HEK293 (cell line): ENCODE data around the gene AP3S2.

Experiments
- CTCF ChIA-PET: fragments of 350-600 bp; formaldehyde crosslinking; extraction: SDS; loops from one replicate; lab custom pipeline; 2021; ENCODE audit warnings: antibody characterized with exemption; lab: Yijun Ruan, JAX
- POLR2A ChIA-PET: fragments of 300-600 bp; formaldehyde crosslinking; extraction: SDS; loops from one replicate; lab custom pipeline; 2020; ENCODE audit warnings: antibody characterized with exemption, inconsistent platforms; lab: Yijun Ruan, JAX
- H3K27ac ChIP-seq: fragments of 200-500 bp; sonication (Bioruptor generic); 2 replicates; pipeline ENCODE4 v1.5.1; 2014; ENCODE audit warnings: low read depth, low read length, control low read depth, inconsistent platforms; ENCODE audit errors: extremely low read depth
- H3K36me3 ChIP-seq, 2 experiments: fragments of 200-500 bp in 1 of 2; sonication (Bioruptor generic) in 1 of 2; 1 replicate in 1 of 2; 2 replicates in 1 of 2; pipeline ENCODE4 v1.5.1; 2014 to 2017; ENCODE audit warnings: inconsistent platforms in 2 of 2, low read length in 2 of 2; ENCODE audit not compliant: control insufficient read depth in 2 of 2, insufficient read depth in 1 of 2
- H3K4me1 ChIP-seq: fragments of 200-500 bp; sonication (Bioruptor generic); 2 replicates; pipeline ENCODE4 v1.5.1; 2014; ENCODE audit warnings: mild to moderate bottlenecking, low read length, inconsistent platforms; ENCODE audit not compliant: control insufficient read depth, insufficient read depth
- H3K4me3 ChIP-seq: 2 replicates; pipeline ENCODE4 v1.5.1; 2011; ENCODE audit warnings: low read depth, mild to moderate bottlenecking, control low read depth, low read length, moderate library complexity
- H3K9me3 ChIP-seq: fragments of 200-500 bp; sonication (Bioruptor generic); 2 replicates; pipeline ENCODE4 v1.5.1; 2014; ENCODE audit warnings: low read depth, low read length, inconsistent platforms; ENCODE audit not compliant: control insufficient read depth, insufficient read depth
- HOXA7 ChIP-seq: sonication (generic); formaldehyde crosslinking; IDR thresholded peaks from 2 replicates; pipeline ENCODE4 v1.8.1; 2022; ENCODE audit warnings: missing genetic modification reagents, borderline replicate concordance
- KLF1 ChIP-seq: fragments of 450-650 bp; formaldehyde crosslinking; IDR thresholded peaks from 2 replicates; pipeline ENCODE4 v1.5.1; 2016; ENCODE audit warnings: missing biosample characterization, missing genetic modification characterization
- KLF10 ChIP-seq: fragments of 450-650 bp; IDR thresholded peaks from 2 replicates; pipeline ENCODE4 v1.5.1; 2018; ENCODE audit warnings: missing biosample characterization, mild to moderate bottlenecking, missing genetic modification characterization
- OSR2 ChIP-seq: fragments of 450-650 bp; formaldehyde crosslinking; IDR thresholded peaks from 2 replicates; pipeline ENCODE4 v1.5.1; 2016; ENCODE audit warnings: missing biosample characterization, missing genetic modification characterization
- REPIN1 ChIP-seq: fragments of 450-650 bp; formaldehyde crosslinking; IDR thresholded peaks from 2 replicates; pipeline ENCODE4 v1.5.1; 2017; ENCODE audit warnings: missing biosample characterization, missing genetic modification characterization, low read depth
- SCRT1 ChIP-seq: fragments of 450-650 bp; formaldehyde crosslinking; IDR thresholded peaks from 2 replicates; pipeline ENCODE4 v1.5.1; 2016; ENCODE audit warnings: missing biosample characterization, missing genetic modification characterization, borderline replicate concordance
- ZNF248 ChIP-seq: fragments of 450-650 bp; formaldehyde crosslinking; IDR thresholded peaks from 2 replicates; pipeline ENCODE4 v1.5.1; 2017; ENCODE audit warnings: missing biosample characterization, missing genetic modification characterization
- ZNF335 ChIP-seq: fragments of 450-650 bp; formaldehyde crosslinking; conservative IDR thresholded peaks from 2 replicates; pipeline ENCODE4 v1.5.1; 2016; ENCODE audit warnings: missing biosample characterization, missing genetic modification characterization
- ZNF350 ChIP-seq: fragments of 450-650 bp; formaldehyde crosslinking; IDR thresholded peaks from 2 replicates; pipeline ENCODE4 v1.5.0; 2017; ENCODE audit warnings: missing biosample characterization, mild to moderate bottlenecking, missing genetic modification characterization
- ZNF394 ChIP-seq: fragments of 450-650 bp; formaldehyde crosslinking; IDR thresholded peaks from 2 replicates; pipeline ENCODE4 v1.5.1; 2016; ENCODE audit warnings: missing biosample characterization, missing genetic modification characterization, mild to moderate bottlenecking, moderate library complexity, borderline replicate concordance
- ZNF530 ChIP-seq: fragments of 450-650 bp; formaldehyde crosslinking; IDR thresholded peaks from 2 replicates; pipeline ENCODE4 v1.5.1; 2016; ENCODE audit warnings: low read depth, missing biosample characterization, missing genetic modification characterization
- ZNF585B ChIP-seq: fragments of 450-650 bp; formaldehyde crosslinking; IDR thresholded peaks from 2 replicates; pipeline ENCODE4 v1.5.1; 2016; ENCODE audit warnings: missing biosample characterization, missing genetic modification characterization
- TF ChIP-seq, protein P1 (sequence below): fragments of 450-650 bp; formaldehyde crosslinking; IDR thresholded peaks from 2 replicates; pipeline ENCODE4 v1.5.1; 2016; ENCODE audit warnings: missing biosample characterization, missing genetic modification characterization
- TF ChIP-seq, protein P2 (sequence below): fragments of 450-650 bp; formaldehyde crosslinking; IDR thresholded peaks from 2 replicates; pipeline ENCODE4 v1.5.1; 2016; ENCODE audit warnings: missing biosample characterization, missing genetic modification characterization, borderline replicate concordance
- TF ChIP-seq, protein P3 (sequence below): fragments of 450-650 bp; formaldehyde crosslinking; IDR thresholded peaks from 2 replicates; pipeline ENCODE4 v1.5.1; 2016; ENCODE audit warnings: missing biosample characterization, missing genetic modification characterization
- TF ChIP-seq, protein P4 (sequence below): fragments of 450-650 bp; formaldehyde crosslinking; conservative IDR thresholded peaks from 2 replicates; pipeline ENCODE4 v1.5.1; 2016; ENCODE audit warnings: low read depth, missing biosample characterization, missing genetic modification characterization

The AP3S2 gene

DNA sequence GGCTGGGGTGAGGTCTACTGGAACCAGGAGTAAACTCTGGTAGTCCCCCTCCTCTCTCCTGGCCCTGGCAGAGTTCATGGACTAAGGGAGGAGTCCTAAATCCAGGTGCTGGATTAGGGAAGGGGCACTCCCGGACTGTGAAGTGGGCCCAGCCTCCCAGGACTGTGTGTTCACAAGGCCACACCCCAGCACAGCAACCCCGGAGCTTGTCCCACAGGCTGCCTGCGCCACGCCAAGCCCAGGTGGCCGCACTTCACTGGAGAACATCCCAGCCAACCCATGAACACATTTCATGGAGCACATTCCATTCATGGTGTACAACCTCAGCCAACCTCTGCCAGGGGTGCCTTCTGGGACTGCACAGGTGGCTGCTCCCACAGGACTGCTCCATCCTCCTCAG lies 10.7 kb upstream of the AP3S2 start:
- no peak overlapping the region for H3K27ac ChIP-seq
- TF ChIP-seq ZNF248 = no peak
- TF ChIP-seq, protein P1, sequence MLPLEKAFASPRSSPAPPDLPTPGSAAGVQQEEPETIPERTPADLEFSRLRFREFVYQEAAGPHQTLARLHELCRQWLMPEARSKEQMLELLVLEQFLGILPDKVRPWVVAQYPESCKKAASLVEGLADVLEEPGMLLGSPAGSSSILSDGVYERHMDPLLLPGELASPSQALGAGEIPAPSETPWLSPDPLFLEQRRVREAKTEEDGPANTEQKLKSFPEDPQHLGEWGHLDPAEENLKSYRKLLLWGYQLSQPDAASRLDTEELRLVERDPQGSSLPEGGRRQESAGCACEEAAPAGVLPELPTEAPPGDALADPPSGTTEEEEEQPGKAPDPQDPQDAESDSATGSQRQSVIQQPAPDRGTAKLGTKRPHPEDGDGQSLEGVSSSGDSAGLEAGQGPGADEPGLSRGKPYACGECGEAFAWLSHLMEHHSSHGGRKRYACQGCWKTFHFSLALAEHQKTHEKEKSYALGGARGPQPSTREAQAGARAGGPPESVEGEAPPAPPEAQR (tag by site-specific recombination) = no peak
- no peak for TF ChIP-seq ZNF350 (tag by site-specific recombination)
- no peak for TF ChIP-seq REPIN1
- TF ChIP-seq ZNF335 = no peak
- no peak for TF ChIP-seq OSR2 (tag by site-specific recombination)
- no peak for TF ChIP-seq ZNF530 (tag by site-specific recombination)
- no peak for TF ChIP-seq KLF1 (tag by site-specific recombination)
- no peak for TF ChIP-seq ZNF394 (tag by site-specific recombination)
- no peak for TF ChIP-seq SCRT1 (tag by site-specific recombination)
- no peak for TF ChIP-seq ZNF585B (tag by site-specific recombination)
- H3K36me3 ChIP-seq = peaks cover 21 to 71% of the 10 kb centered on the region in 2 experiments
- ChIA-PET POLR2A (no interaction called here), CTCF (interaction anchor here (1.0 kb wide), 1 partner anchor 8 kb away, joined by 3 read pairs; no protein-coding TSS in a partner anchor)
- H3K9me3 ChIP-seq = no peaks in the 10 kb centered on the region
- no peaks in the 10 kb centered on the region for H3K4me1 ChIP-seq
- H3K4me3 ChIP-seq = no peak overlapping the region

DNA sequence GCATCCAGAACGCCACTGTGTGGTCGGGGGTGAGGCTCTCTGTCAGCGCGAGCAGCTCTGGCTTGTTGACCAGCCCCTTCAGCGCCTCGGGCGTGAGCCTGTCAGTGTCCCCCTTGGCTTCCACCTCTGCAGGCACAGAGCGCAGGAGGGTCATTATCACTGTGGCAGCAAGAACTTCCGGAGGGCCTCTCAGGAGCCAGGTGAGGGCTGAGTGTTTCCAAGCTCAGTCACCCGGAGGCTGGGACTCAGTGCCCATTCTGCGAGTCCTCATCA lies 10.0 kb upstream of the AP3S2 start:
- ChIA-PET CTCF (interaction anchor here (1.0 kb wide), 1 partner anchor 9 kb away, joined by 3 read pairs; no protein-coding TSS in a partner anchor), POLR2A (interaction anchor here (1.8 kb wide), 1 partner anchor 9 kb away, joined by 4 read pairs; the partner anchor contains the start of gene ARPIN)
- TF ChIP-seq KLF10 (tag by site-specific recombination) (no peak), HOXA7 (CRISPR knock-in tag) (no peak)
- TF ChIP-seq, protein P2, sequence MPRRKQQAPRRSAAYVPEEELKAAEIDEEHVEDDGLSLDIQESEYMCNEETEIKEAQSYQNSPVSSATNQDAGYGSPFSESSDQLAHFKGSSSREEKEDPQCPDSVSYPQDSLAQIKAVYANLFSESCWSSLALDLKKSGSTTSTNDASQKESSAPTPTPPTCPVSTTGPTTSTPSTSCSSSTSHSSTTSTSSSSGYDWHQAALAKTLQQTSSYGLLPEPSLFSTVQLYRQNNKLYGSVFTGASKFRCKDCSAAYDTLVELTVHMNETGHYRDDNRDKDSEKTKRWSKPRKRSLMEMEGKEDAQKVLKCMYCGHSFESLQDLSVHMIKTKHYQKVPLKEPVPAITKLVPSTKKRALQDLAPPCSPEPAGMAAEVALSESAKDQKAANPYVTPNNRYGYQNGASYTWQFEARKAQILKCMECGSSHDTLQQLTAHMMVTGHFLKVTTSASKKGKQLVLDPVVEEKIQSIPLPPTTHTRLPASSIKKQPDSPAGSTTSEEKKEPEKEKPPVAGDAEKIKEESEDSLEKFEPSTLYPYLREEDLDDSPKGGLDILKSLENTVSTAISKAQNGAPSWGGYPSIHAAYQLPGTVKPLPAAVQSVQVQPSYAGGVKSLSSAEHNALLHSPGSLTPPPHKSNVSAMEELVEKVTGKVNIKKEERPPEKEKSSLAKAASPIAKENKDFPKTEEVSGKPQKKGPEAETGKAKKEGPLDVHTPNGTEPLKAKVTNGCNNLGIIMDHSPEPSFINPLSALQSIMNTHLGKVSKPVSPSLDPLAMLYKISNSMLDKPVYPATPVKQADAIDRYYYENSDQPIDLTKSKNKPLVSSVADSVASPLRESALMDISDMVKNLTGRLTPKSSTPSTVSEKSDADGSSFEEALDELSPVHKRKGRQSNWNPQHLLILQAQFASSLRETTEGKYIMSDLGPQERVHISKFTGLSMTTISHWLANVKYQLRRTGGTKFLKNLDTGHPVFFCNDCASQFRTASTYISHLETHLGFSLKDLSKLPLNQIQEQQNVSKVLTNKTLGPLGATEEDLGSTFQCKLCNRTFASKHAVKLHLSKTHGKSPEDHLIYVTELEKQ = no peak
- TF ChIP-seq, protein P3, sequence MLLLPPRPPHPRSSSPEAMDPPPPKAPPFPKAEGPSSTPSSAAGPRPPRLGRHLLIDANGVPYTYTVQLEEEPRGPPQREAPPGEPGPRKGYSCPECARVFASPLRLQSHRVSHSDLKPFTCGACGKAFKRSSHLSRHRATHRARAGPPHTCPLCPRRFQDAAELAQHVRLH = no peak
- TF ChIP-seq, protein P4, sequence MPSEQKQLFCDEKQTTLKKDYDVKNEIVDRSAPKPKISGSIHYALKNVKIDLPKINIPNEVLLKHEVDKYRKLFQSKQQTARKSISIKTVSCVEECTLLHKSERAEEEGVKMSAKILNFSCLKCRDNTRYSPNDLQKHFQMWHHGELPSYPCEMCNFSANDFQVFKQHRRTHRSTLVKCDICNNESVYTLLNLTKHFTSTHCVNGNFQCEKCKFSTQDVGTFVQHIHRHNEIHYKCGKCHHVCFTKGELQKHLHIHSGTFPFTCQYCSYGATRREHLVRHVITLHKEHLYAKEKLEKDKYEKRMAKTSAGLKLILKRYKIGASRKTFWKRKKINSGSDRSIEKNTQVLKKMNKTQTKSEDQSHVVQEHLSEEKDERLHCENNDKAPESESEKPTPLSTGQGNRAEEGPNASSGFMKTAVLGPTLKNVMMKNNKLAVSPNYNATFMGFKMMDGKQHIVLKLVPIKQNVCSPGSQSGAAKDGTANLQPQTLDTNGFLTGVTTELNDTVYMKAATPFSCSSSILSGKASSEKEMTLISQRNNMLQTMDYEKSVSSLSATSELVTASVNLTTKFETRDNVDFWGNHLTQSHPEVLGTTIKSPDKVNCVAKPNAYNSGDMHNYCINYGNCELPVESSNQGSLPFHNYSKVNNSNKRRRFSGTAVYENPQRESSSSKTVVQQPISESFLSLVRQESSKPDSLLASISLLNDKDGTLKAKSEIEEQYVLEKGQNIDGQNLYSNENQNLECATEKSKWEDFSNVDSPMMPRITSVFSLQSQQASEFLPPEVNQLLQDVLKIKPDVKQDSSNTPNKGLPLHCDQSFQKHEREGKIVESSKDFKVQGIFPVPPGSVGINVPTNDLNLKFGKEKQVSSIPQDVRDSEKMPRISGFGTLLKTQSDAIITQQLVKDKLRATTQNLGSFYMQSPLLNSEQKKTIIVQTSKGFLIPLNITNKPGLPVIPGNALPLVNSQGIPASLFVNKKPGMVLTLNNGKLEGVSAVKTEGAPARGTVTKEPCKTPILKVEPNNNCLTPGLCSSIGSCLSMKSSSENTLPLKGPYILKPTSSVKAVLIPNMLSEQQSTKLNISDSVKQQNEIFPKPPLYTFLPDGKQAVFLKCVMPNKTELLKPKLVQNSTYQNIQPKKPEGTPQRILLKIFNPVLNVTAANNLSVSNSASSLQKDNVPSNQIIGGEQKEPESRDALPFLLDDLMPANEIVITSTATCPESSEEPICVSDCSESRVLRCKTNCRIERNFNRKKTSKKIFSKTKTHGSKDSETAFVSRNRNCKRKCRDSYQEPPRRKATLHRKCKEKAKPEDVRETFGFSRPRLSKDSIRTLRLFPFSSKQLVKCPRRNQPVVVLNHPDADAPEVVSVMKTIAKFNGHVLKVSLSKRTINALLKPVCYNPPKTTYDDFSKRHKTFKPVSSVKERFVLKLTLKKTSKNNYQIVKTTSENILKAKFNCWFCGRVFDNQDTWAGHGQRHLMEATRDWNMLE (tag by site-specific recombination) = no peak
- Histone ChIP-seq H3K4me1 (no peaks in the 10 kb centered on the region), H3K9me3 (no peaks in the 10 kb centered on the region), H3K36me3 (peaks cover 17 to 64% of the 10 kb centered on the region in 2 experiments), H3K4me3 (no peak overlapping the region), H3K27ac (no peak overlapping the region)
